ENCODE measurements around the gene GRXCR1.

GRCh38 chr4:43014256-43014655, 121.7 kb downstream of the GRXCR1 start:
- TF ChIP-seq, protein P1, sequence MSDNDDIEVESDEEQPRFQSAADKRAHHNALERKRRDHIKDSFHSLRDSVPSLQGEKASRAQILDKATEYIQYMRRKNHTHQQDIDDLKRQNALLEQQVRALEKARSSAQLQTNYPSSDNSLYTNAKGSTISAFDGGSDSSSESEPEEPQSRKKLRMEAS (IDR thresholded peaks at IDR 0.05) = no peak
- TF ChIP-seq GABPA (IDR thresholded peaks at IDR 0.05 in 1 of 2, conservative IDR thresholded peaks at IDR 0.05 in 1 of 2) (no peak), TAF1 (conservative IDR thresholded peaks at IDR 0.05) (no peak), RAD21 (IDR thresholded peaks at IDR 0.05) (no peak), NR2F2 (IDR thresholded peaks at IDR 0.05) (no peak), HNF4A (conservative IDR thresholded peaks at IDR 0.05) (no peak), YY1 (IDR thresholded peaks at IDR 0.05) (no peak), RXRA (IDR thresholded peaks at IDR 0.05) (no peak), REST (IDR thresholded peaks at IDR 0.05) (no peak), JUND (IDR thresholded peaks at IDR 0.05) (no peak), EGR1 (IDR thresholded peaks at IDR 0.05; ENCODE audit: low read depth in 2 of 2) (no peak), SP1 (IDR thresholded peaks at IDR 0.05) (no peak)
- TF ChIP-seq, protein P2, sequence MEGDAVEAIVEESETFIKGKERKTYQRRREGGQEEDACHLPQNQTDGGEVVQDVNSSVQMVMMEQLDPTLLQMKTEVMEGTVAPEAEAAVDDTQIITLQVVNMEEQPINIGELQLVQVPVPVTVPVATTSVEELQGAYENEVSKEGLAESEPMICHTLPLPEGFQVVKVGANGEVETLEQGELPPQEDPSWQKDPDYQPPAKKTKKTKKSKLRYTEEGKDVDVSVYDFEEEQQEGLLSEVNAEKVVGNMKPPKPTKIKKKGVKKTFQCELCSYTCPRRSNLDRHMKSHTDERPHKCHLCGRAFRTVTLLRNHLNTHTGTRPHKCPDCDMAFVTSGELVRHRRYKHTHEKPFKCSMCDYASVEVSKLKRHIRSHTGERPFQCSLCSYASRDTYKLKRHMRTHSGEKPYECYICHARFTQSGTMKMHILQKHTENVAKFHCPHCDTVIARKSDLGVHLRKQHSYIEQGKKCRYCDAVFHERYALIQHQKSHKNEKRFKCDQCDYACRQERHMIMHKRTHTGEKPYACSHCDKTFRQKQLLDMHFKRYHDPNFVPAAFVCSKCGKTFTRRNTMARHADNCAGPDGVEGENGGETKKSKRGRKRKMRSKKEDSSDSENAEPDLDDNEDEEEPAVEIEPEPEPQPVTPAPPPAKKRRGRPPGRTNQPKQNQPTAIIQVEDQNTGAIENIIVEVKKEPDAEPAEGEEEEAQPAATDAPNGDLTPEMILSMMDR (IDR thresholded peaks at IDR 0.05; ENCODE audit: low read depth, low read length, missing input control) = no peak
- TF ChIP-seq, protein P3, sequence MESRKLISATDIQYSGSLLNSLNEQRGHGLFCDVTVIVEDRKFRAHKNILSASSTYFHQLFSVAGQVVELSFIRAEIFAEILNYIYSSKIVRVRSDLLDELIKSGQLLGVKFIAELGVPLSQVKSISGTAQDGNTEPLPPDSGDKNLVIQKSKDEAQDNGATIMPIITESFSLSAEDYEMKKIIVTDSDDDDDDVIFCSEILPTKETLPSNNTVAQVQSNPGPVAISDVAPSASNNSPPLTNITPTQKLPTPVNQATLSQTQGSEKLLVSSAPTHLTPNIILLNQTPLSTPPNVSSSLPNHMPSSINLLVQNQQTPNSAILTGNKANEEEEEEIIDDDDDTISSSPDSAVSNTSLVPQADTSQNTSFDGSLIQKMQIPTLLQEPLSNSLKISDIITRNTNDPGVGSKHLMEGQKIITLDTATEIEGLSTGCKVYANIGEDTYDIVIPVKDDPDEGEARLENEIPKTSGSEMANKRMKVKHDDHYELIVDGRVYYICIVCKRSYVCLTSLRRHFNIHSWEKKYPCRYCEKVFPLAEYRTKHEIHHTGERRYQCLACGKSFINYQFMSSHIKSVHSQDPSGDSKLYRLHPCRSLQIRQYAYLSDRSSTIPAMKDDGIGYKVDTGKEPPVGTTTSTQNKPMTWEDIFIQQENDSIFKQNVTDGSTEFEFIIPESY (IDR thresholded peaks at IDR 0.05) = no peak

Measured in liver (tissue), 3 donors.